Omental fat pad (tissue), 4 donors: ENCODE measurements around the gene EIPR1. TPM values are rescaled to one million over a fixed set of nuclear protein-coding genes. Genes with fewer than 3 reads are reported as not detected.

ENCODE experiments used
- ATAC-seq: fragments of 150-250 bp; one replicate; pipeline ENCODE4 v1.9.1; 2016; ENCODE audit warnings: mild to moderate bottlenecking, moderate library complexity; ENCODE audit not compliant: low FRiP score
- DNase-seq: peaks from one replicate; pipeline ENCODE4 v3.0.0-alpha.2; 2019; ENCODE audit warnings: low spot score
- total RNA-seq, 4 donors: library from RNA; depleted of rRNA; stranded (reverse); fragments of >200 nt; gene quantifications; one replicate each; pipeline ENCODE4 v1.1.0, GENCODE V29; 2016
- TF ChIP-seq, protein P1 (sequence below), 3 donors: fragments of 450-650 bp; IDR thresholded peaks; one replicate each; pipeline ENCODE4 v1.5.1; 2016 to 2017; ENCODE audit warnings: antibody characterized with exemption in 3 of 3, mild to moderate bottlenecking in 3 of 3, moderate library complexity in 2 of 3

The EIPR1 gene
- total RNA-seq, 4 donors from 2014 or later = 18.5 to 29.8 (median 21.5) TPM

DNA sequence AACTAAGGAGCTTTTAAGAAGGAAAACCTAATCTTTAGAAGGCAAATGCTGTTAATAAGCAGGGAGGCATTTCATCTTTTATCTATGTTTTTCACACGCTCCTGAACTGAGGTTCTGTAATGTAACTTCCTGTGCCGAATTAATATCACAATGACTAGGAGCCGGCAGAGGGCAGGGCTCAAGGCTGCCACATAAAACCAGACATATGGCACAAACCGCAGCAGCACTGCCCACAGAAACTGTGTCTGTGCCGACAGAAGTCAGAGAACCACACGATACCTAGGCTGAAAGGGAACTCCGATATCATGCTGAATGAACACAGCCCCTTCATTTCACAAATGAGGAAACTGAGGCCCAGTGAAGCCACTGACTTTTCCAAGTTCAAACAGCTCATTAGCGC, 112.1 kb downstream of the EIPR1 start:
- ATAC-seq = no peak
- TF ChIP-seq, protein P1, sequence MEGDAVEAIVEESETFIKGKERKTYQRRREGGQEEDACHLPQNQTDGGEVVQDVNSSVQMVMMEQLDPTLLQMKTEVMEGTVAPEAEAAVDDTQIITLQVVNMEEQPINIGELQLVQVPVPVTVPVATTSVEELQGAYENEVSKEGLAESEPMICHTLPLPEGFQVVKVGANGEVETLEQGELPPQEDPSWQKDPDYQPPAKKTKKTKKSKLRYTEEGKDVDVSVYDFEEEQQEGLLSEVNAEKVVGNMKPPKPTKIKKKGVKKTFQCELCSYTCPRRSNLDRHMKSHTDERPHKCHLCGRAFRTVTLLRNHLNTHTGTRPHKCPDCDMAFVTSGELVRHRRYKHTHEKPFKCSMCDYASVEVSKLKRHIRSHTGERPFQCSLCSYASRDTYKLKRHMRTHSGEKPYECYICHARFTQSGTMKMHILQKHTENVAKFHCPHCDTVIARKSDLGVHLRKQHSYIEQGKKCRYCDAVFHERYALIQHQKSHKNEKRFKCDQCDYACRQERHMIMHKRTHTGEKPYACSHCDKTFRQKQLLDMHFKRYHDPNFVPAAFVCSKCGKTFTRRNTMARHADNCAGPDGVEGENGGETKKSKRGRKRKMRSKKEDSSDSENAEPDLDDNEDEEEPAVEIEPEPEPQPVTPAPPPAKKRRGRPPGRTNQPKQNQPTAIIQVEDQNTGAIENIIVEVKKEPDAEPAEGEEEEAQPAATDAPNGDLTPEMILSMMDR (IDR thresholded peaks at IDR 0.05) = no peak
- DNase-seq = no peak

DNA sequence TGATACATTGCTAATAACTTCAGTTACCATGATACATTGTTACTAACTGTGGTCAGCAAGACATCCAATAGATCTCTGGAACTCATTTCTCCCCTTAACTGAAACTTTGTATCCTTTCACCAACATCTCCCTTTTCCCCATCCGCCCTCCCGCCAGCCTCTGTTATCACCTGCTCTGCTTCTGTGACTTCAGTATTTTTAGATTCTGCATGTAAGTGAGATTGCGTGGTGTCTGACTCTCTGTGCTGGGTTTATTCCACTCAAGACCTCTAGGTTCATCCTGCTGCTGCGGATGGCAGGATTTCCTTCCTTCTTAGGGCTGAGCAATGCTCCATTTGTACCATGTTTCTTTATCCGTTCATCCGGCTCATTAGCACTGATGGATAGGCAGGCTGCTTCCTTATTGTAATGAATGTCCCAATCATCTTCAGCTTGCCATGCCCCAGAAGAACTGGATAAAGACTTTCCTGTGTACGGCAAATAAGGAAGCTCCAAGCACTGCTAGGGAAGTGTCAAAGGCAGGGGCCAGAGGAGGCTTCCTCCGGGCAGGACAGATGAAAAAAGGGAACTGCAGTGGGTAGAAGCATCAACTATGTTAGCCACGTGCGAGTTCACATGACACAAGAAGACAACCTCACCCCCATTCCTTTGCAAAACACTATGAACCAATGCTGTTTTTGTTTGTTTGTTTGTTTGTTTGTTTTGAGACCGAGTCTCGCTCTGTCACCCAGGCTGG, 113.4 kb downstream of the EIPR1 start:
- TF ChIP-seq, protein P1 (IDR thresholded peaks at IDR 0.05) = no peak
- DNase-seq (no peak), ATAC-seq (no peak)

DNA sequence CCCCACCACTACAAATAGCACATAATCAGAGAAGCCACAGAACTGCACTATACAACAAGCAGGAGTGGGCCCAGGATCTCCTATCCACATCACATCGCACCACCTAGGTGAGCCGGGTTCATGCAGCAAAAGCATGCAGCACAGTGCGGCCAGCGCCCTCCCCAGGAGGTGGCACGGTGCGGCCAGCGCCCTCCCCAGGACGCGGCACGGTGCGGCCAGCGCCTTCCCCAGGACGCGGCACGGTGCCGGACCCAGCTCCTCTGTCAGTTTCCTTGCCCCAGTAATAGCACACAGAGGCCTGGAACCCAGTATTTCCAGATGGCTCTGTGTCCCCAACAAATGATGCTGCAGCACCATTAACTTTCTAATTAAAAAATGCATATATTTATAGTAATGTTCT, 114.1 kb downstream of the EIPR1 start:
- DNase-seq (no peak), ATAC-seq (no peak)
- TF ChIP-seq, protein P1 (IDR thresholded peaks at IDR 0.05) = no peak

DNA sequence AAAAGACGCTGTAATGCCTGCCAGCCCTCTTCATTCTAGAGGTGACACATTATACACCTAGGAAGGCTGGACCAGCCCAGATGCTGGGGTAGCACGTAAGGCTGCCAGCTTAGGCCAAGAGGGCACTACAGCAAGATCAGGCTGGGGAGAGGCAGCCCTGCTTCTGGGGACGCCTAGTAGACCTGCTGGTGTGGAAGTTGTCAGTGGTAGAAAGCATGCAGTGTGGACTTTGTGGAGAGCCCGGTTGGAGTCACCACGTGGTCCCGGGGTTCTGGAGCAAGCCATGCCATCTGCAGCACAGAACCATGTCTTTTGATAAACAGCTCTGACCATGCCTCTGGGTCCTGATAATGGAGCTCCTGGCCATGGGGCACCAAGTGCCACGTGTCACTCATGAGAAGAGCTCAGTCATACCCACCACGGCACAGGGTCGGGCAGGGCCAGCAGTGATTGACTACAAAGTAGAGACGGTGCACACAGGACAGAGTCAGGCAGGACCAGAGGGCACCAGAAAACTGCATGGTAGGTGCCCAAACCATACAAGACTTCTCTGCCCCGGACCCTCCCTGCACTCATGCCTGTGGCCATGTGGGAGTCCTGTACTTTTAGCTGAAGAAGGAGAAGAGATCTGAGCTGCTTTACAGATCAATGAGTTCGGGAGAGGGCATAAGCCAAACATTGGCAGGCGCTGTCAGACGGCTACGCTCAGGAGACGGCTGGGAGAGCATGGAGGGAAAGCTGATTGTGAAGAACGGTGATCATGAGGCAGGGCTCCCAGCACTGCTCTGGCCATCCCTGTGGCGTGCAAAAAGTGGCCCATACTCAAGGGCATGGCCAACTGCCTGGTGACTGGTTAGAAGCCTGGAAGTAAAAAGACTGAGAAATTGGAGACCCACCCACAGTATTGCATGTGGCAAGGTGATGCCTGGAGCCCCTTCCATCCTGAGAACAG, 114.9 kb downstream of the EIPR1 start:
- TF ChIP-seq, protein P1 (IDR thresholded peaks at IDR 0.05) = no peak
- no peak for ATAC-seq
- DNase-seq = no peak

DNA sequence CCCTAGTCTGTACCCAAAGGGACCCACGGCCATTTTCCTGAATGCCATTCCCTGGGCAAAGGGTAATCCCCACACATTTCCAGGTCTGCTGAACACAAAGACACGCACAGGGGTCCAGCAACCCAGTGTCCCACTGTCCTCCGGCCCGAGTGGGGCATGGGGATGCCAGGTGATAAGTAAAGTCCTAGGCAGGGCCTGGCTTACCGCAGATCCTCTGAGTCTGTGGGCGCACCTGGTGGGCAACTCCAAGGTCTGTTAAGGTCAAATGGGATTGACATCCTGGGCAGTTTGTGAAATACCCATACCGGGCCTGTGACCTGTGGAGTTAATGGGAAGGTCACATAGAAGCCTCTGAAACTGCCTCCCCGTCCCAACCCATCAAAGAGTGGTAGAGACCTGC, 116.1 kb downstream of the EIPR1 start:
- no peak for DNase-seq
- TF ChIP-seq, protein P1 (IDR thresholded peaks at IDR 0.05) = no peak
- no peak for ATAC-seq

DNA sequence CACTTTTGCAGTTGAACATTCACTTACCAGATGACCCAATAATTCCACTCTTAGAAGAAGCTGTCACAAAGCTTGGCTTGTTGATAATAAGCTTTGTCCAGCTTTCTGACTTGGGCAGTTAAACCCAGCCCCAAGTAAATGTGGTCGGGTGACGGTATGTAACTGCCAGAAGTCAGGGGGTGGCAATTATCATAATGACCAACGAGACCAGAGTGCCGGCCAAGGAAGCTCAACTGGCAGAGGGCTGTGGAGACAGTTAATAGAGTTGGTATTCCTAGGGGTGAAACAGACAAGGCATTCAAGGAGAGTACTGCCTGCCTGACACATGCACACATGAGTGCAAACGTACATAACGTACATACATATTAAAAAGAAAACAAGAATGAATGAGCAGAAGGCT, 116.7 kb downstream of the EIPR1 start:
- ATAC-seq = no peak
- no peak for DNase-seq

More for the DNA sequence above, 116.7 kb downstream of the EIPR1 start:
- TF ChIP-seq, protein P1 (IDR thresholded peaks at IDR 0.05) = no peak
